ENCODE results near the gene IMPA2.

GRCh38 chr18:11990539-11990938, 9.2 kb downstream of the IMPA2 start:
- TF ChIP-seq CTCF (IDR thresholded peaks at IDR 0.05) (no peak), POLR2A (IDR thresholded peaks at IDR 0.05) (no peak)

All from right lobe of liver (tissue), 4 donors.